Measurements from ENCODE around the gene SDK2. TPM values are rescaled to one million over a fixed set of nuclear protein-coding genes. Genes with fewer than 3 reads are reported as not detected.

Gene SDK2
- total and polyA plus RNA-seq, 2 of the 4 experiments (the other 2 are of a cell fraction) = under 0.01 to 0.03 TPM

DNA sequence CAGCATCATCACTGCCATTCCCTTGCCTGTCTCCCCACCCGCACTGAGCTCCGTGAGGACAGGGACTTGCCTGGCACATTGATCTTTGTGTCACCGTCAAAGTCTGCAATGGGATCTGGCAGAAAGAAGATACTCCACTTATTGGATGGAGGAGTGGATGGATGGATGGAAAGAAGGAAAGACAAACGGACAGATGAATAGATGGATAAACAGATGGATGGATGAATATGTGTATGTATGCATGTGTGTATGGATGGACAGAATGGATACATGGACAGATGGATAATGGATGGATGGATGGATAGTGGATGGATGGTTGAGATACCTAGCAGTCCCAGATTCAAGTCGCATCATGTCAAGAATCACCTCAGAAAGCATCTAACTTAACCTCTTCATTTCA lies 99.9 kb downstream of the SDK2 start:
- no peak overlapping the region for H2AFZ ChIP-seq (replicated peaks; ENCODE audit: low read length, poor library complexity)
- H3K9me3 ChIP-seq (ENCODE audit: control insufficient read depth, insufficient read depth, low read length) = no peaks in the 10 kb centered on the region
- no peak overlapping the region for H3K4me3 ChIP-seq (ENCODE audit: insufficient read depth, low read depth, low read length)
- H3K23ac ChIP-seq (ENCODE audit: low read depth, low read length) = no peak overlapping the region
- no peak overlapping the region for H4K5ac ChIP-seq (ENCODE audit: low read depth, low read length)
- dilution Hi-C loops (cut with HindIII; ENCODE audit: low sequenced_read_pairs, unreplicated experiment) (no loop called here), in situ Hi-C loops (cut with MboI; ENCODE audit: low sequenced_read_pairs) (loop anchor here (25.0 kb wide), 1 partner anchor 282 kb away; the partner anchor contains the start of gene CPSF4L), intact Hi-C loops (cut with micrococcal nuclease) (no loop called here)
- no peak overlapping the region for H4K8ac ChIP-seq (ENCODE audit: low read depth in 2 of 2, low read length in 2 of 2)
- no peak overlapping the region for H2AK9ac ChIP-seq (replicated peaks; ENCODE audit: low read depth, low read length, poor library complexity)
- POLR2A ChIA-PET (ENCODE audit: unreplicated experiment) = no interaction called here
- H3K14ac ChIP-seq (replicated peaks; ENCODE audit: low read depth, low read length) = no peak overlapping the region
- no peak overlapping the region for H2BK15ac ChIP-seq (ENCODE audit: low read depth, low read length)
- H3K18ac ChIP-seq (ENCODE audit: low read depth, low read length) = no peak overlapping the region
- H3K9ac ChIP-seq (ENCODE audit: low read depth, low read length) = no peak overlapping the region
- ATAC-seq (ENCODE audit: low read depth) (no peak), DNase-seq (no peak)
- H3K4ac ChIP-seq (ENCODE audit: low read depth, low read length) = no peak overlapping the region
- no peaks in the 10 kb centered on the region for H3K79me1 ChIP-seq (ENCODE audit: low read depth in 1 of 2, low read length in 2 of 2)
- no peaks in the 10 kb centered on the region for H4K20me1 ChIP-seq (ENCODE audit: insufficient read depth, low read length)
- H3K4me2 ChIP-seq (ENCODE audit: low read depth, low read length) = no peak overlapping the region
- H3K36me3 ChIP-seq (ENCODE audit: control insufficient read depth, insufficient read depth, low read length) = no peaks in the 10 kb centered on the region
- no peak overlapping the region for H2AK5ac ChIP-seq (ENCODE audit: low read depth, low read length)
- H3K27me3 ChIP-seq (ENCODE audit: control insufficient read depth, insufficient read depth, low read length) = no peaks in the 10 kb centered on the region
- 81% methylated on average over 2 of the region's 5 CpGs; no CpG with 5 or more reads in 1 of the 2 experiments for WGBS, 2 experiments (ENCODE audit: extremely low coverage in 2 of 2, insufficient read length in 1 of 2)
- H3K4me1 ChIP-seq (ENCODE audit: control insufficient read depth, insufficient read depth, low read length) = no peaks in the 10 kb centered on the region
- H2BK20ac ChIP-seq (ENCODE audit: low read depth, low read length) = no peak overlapping the region
- TF ChIP-seq RAD21 (IDR thresholded peaks at IDR 0.05; ENCODE audit: low read length) (no peak), POLR2A (IDR thresholded peaks at IDR 0.05; ENCODE audit: low read depth, low read length) (no peak), BHLHE40 (IDR thresholded peaks at IDR 0.05; ENCODE audit: low read depth, low read length) (no peak), MAZ (IDR thresholded peaks at IDR 0.05; ENCODE audit: borderline replicate concordance, low read depth, low read length) (no peak), MAFK (IDR thresholded peaks at IDR 0.05; ENCODE audit: low read depth, low read length) (no peak), MXI1 (IDR thresholded peaks at IDR 0.05; ENCODE audit: borderline replicate concordance, low read depth, low read length) (no peak), RFX5 (IDR thresholded peaks at IDR 0.05; ENCODE audit: low read depth, low read length) (no peak), FOS (IDR thresholded peaks at IDR 0.05; ENCODE audit: low read depth, low read length) (no peak), CTCF (conservative IDR thresholded peaks at IDR 0.05; ENCODE audit: low read depth, low read length) (no peak), NFE2L2 (IDR thresholded peaks at IDR 0.05; ENCODE audit: low read depth, low read length) (no peak), CHD1 (IDR thresholded peaks at IDR 0.05; ENCODE audit: low read depth, low read length) (no peak), RCOR1 (IDR thresholded peaks at IDR 0.05; ENCODE audit: insufficient replicate concordance, low read length) (no peak), SMC3 (IDR thresholded peaks at IDR 0.05; ENCODE audit: low read depth, low read length) (no peak), CEBPB (IDR thresholded peaks at IDR 0.05; ENCODE audit: low read depth, low read length) (no peak)
- TF ChIP-seq, protein P1, sequence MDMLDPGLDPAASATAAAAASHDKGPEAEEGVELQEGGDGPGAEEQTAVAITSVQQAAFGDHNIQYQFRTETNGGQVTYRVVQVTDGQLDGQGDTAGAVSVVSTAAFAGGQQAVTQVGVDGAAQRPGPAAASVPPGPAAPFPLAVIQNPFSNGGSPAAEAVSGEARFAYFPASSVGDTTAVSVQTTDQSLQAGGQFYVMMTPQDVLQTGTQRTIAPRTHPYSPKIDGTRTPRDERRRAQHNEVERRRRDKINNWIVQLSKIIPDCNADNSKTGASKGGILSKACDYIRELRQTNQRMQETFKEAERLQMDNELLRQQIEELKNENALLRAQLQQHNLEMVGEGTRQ (IDR thresholded peaks at IDR 0.05; ENCODE audit: low read depth, low read length) = no peak
- TF ChIP-seq, protein P2, sequence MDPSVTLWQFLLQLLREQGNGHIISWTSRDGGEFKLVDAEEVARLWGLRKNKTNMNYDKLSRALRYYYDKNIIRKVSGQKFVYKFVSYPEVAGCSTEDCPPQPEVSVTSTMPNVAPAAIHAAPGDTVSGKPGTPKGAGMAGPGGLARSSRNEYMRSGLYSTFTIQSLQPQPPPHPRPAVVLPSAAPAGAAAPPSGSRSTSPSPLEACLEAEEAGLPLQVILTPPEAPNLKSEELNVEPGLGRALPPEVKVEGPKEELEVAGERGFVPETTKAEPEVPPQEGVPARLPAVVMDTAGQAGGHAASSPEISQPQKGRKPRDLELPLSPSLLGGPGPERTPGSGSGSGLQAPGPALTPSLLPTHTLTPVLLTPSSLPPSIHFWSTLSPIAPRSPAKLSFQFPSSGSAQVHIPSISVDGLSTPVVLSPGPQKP (IDR thresholded peaks at IDR 0.05; ENCODE audit: borderline replicate concordance, low read depth, low read length) = no peak
- no peak overlapping the region for H3K56ac ChIP-seq (ENCODE audit: extremely low read depth, insufficient read depth, low read length)
- H4K91ac ChIP-seq (ENCODE audit: insufficient read depth, low read depth, low read length) = no peak overlapping the region
- H3K27ac ChIP-seq (ENCODE audit: insufficient read depth, low read length) = no peak overlapping the region
- BruUV-seq (replicated peaks) = no TSS peak
- CTCF ChIA-PET = interaction anchor here (0.5 kb wide), 1 partner anchor 157 kb away, joined by 3 read pairs; no protein-coding TSS in a partner anchor
- H2BK120ac ChIP-seq (ENCODE audit: low read depth, low read length) = no peak overlapping the region
- no peak overlapping the region for H2BK5ac ChIP-seq (ENCODE audit: low read depth, low read length, poor library complexity, severe bottlenecking)
- no peaks in the 10 kb centered on the region for H3K9me1 ChIP-seq (ENCODE audit: insufficient read depth, low read length)
